AG10803 (cell line): ENCODE results near the gene BPNT1.

Experiments used
- DNase-seq: peaks from one replicate; pipeline ENCODE4 v3.0.0; 2010; ENCODE audit warnings: low read depth
- H3K4me3 ChIP-seq: 2 replicates; pipeline ENCODE4 v1.5.1; 2011; ENCODE audit warnings: mild to moderate bottlenecking, low read length, control low read depth
- CTCF ChIP-seq: conservative IDR thresholded peaks from 2 replicates; pipeline ENCODE4 v1.5.1; 2011; ENCODE audit warnings: mild to moderate bottlenecking, low read length, control low read depth, inconsistent platforms

Gene BPNT1

DNA sequence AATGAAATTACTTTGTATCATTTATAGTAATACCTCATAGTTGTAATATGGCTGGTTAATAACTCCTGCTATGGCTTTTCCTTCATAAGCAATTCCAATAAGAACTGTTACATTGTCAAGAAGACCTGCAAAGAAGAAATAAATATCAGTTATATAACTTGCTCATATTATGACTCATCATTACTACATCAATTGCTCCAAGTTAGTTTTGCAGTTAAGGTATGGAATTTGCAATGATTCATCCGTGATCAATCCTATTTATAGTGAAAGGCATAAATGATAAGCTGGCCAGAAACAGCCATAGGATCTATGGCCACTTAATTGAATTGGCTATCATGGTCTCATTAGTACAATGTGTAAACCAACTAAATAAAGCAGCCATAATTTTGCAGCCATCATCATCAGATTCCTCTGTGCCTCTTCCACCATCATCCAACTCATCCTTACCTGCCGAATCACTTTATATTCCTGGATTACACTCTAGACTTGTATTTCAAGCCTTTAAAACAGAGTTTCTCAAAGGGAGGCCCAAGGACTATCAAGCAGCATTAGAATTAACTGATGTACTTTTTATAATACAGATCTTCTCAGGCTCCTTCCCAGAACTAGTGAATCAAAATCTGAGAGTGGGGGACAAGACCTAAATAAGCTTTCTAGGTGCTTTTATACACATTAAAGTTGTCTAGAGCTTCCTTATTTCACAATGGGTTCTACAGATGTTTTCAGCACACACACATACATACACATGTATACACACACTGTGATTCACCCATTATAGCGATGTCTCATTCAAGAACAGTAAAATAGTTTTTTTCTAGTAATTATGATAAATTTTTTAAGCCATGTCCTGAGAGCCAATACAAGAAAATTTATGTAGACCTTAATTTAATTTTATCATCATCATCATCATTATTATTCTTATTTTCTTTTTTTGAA is 22.1 kb downstream of the BPNT1 start:
- no peak for DNase-seq
- TF ChIP-seq CTCF, result no peak
- H3K4me3 ChIP-seq, result no peak overlapping the region

DNA sequence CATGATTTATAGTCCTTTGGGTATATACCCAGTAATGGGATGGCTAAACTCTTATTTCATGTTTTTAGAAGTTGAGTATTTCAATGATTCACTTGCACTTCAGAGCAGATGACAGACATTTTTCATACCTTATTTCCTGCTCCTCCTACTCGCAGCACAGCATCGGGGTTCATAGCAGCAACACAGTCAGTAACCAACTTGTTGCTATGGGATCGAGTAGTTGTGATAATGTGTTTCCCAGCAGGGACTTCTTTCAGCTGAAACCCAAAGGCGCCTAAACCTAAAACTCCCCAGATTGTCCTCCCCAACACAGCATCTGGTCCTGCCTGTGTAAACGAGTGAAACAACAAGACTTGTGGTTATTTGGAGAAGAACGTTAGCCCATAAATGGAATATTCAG is 27.0 kb downstream of the BPNT1 start:
- no peak for TF ChIP-seq CTCF
- no peak overlapping the region for H3K4me3 ChIP-seq
- DNase-seq, result no peak

GRCh38 chr1:220060876-220061275 is 28.7 kb downstream of the BPNT1 start:
- no peak for TF ChIP-seq CTCF
- H3K4me3 ChIP-seq, result no peak overlapping the region
- no peak for DNase-seq

- DNase-seq, result no peak
- TF ChIP-seq CTCF, result no peak
- H3K4me3 ChIP-seq, result no peak overlapping the region
Observed at GRCh38 chr1:220056374-220056773, 33.2 kb downstream of the BPNT1 start.

GRCh38 chr1:220046052-220046930 is 43.3 kb downstream of the BPNT1 start, which contains the start of gene EPRS1:
Gene EPRS1, minus strand, starts transcription at chr1:220046505. Its CDS starts 117 bp downstream, at chr1:220046388.
- H3K4me3 ChIP-seq, result peak within 1 kb of the TSS; percentile 99
- peak; percentile 99 for DNase-seq
- peak; percentile 67 for TF ChIP-seq CTCF

DNA sequence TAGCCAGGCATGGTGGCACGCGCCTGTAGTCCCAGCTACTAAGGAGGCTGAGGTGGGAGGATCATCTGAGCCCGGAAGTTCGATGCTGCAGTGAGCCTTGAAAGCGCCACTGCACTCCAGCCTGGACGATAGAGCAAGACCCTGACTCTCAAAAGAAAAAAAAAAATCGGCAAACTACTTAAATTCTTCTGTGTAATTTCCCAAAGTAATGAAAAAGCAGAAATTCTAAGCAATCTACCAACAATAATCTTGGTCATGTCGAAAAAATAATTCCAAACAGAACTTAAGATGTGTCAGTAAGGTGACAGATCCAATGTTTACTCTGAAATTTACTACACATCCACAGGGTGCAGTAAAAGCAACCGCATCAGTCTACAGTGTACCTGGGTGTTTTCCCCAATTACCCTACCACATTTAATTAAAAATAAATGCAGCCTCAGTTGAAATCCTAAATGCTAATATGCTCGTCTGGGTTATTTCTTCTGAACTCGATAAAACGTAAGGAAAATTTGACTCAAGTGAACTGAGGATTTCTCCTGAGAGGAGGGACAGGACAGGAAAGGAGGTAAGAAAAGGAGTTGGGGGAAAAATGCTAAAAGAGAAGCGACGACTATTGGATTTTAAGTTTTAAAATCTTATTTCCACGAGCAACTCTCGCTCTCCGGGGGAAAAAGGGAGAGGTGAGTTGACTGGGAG is 44.1 kb downstream of the BPNT1 start:
- no peak for TF ChIP-seq CTCF
- peak overlapping the region; percentile 99 for H3K4me3 ChIP-seq
- peak; percentile 5 for DNase-seq
